Lung microvascular endothelial cell (primary cell): ENCODE results near the gene GAREM1. TPM values are rescaled to one million over a fixed set of nuclear protein-coding genes. Genes with fewer than 3 reads are reported as not detected.
"Not testable (repeated sequence)": the region's sequence is repeated elsewhere in the genome, so short reads cannot be mapped to it uniquely, and the experiment has no call there.

Experiments used
- DNase-seq, 2 donors: peaks; one replicate each; pipeline versions ENCODE4 v3.0.0 to v3.0.0-alpha.2; 2010; ENCODE audit warnings: low read depth in 2 of 2
- total RNA-seq: library from RNA; depleted of rRNA; stranded (reverse); fragments of >200 nt; gene quantifications from 2 replicates; pipeline ENCODE4 v1.2.1, GENCODE V29; 2014

The GAREM1 gene
- total RNA-seq: 0.20 and 0.22 TPM in 2 replicates

DNA sequence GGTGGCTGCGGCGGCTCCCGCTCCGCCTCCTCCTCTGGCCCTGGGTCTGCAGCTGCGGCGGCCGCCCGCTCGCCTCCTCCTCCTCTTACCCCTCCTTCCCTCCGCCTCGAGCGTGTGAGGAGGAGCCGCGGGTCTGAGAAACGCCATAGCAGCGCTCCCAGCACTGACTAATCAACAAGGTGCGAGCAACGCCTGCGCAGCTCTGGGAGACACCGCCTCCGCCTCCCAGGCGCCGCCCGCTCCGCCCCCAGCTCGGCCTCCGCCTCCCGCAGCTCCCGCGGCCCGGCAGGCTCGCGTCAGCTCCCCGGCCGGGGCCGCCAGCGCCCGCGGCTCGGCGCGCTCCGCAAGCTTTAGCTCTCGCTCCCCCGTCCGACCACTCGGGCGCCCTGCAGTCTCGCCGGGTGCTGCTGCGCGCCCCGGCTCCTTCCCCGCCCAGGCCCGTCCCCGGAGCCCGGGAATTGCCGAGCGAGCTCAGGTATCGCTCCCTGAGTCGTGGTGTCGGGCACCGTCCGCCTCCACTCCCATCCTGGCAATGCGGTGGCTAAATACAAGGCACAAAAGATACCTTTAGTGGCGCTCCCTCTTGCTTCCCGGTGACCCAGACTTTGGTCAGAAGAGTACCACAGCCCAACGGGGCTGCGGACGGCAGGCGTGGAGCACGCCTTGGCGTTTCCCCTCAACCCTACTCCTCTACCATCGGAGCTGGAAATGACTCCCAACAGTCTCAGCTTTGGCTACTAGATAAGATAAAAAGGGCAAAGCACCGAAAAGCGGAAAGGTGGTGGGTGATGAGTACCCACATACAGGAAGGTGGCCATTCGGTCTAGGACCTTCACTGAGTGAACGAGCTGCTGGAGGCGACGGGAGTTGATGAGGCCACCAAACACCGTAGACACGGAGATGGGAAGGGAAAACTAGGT lies at the start of gene GAREM1:
Gene GAREM1 (minus strand): TSS at position 169 of the 920 bp plus-strand sequence. CDS start 454 bp downstream, outside the sequence.
- peak; percentile 90 to 96 for DNase-seq

- DNase-seq: no peak
Measured at GRCh38 chr18:32511147-32511546, 40.5 kb upstream of the GAREM1 start.

DNA sequence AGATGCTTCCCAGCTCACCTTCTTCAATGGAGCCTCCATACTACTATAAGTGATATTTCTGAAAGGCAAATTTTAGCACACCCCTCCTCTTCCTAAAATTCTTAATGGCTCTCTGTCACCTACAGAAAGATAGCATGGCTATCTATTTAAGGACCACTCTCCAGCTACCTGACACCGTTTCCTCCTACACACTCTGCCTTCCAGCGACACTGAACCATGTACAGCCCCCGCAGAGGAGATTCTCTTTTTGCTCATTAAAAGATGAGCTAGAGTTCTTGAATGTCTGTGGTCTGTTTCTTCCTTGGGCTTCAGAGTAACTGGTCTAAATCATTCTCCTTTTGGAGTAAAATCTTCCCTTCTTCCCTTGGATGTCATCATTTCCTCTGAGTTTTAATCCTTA lies 38.4 kb upstream of the GAREM1 start:
- DNase-seq: no peak

DNA sequence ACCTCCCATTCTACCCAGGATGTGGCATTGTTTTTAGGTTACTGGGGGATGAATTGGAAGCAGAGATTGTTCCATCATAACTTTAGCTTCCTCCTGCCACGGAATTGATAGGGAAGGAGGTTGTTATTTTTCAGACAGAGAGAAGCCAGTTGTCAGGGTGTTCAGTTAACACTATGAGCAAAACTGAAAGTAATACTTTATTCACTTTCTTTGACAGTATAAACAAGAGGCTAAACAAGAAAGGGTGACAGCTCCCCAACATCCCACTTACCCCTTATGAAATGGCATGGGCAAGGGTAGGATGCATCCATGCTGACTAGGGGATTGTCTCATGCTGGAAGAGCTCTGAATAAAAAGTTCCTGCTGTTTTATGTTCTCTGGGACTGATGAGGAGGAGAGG lies 36.4 kb upstream of the GAREM1 start:
- no peak for DNase-seq

GRCh38 chr18:32502014-32502413 lies 31.3 kb upstream of the GAREM1 start:
- DNase-seq: no peak

DNA sequence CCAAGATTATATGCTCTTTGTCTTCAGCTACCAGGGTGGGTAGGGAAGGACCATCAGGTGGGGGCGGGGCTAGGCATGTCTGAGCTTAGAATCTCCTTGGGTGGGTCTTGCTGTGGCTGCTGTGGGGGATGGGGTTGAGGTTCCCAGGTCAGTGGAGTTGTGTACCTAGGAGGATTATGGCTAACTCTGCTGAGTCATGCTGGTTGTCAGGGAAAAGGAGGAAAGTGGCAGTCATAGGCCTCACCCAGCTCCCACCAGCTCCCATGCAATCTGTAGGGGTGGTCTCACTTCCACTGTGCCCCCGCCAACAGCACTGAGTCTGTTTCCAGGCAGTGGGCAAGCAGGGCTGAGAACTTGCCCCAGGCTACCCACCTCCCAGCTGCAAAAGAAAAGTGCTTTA lies 30.6 kb upstream of the GAREM1 start:
- not testable (repeated sequence) for DNase-seq

GRCh38 chr18:32483002-32483401 lies 12.3 kb upstream of the GAREM1 start:
- DNase-seq: no peak

GRCh38 chr18:32482117-32482516 lies 11.4 kb upstream of the GAREM1 start:
- DNase-seq: no peak

GRCh38 chr18:32480581-32480980 lies 9.9 kb upstream of the GAREM1 start:
- DNase-seq: no peak

DNA sequence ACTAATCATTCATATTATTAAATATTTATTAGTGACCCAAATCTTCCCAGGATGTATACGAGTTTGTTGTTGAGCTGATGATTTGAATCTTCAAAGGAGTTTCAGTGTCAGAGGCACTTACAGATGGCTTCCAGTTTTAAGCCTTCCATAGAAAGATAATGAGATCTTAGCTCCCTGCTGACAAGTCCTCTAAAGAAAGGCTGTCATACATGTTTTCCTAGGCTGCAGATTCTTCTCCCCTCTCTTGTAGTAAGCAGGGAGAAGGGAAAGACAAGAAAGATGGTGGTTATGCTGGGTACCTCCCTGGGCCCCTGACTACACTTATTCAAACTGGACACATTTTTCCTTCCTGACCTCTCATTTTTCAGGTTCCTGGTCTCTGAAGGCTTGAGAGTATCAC lies 8.1 kb upstream of the GAREM1 start:
- no peak for DNase-seq

GRCh38 chr18:32478317-32478716 lies 7.6 kb upstream of the GAREM1 start:
- DNase-seq: no peak

DNA sequence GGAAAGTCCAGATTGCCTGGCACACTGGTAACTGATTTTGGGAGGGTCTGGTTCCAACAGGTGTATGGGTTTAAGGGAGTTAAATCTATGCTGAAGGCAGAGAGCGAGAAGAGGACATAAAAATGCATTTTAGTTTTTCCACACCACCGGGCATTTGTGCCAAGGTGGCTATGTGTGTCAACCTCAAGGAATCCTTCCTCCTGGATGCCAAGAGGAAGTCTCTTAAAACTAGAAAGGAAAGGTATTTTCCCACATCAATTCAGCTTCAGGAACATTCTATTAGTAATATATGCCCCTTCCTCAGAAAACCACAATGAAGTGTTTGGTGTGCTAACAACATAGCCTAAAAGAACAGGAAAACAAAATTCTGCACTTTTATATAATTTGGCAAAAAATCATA lies 5.4 kb upstream of the GAREM1 start:
- no peak for DNase-seq

DNA sequence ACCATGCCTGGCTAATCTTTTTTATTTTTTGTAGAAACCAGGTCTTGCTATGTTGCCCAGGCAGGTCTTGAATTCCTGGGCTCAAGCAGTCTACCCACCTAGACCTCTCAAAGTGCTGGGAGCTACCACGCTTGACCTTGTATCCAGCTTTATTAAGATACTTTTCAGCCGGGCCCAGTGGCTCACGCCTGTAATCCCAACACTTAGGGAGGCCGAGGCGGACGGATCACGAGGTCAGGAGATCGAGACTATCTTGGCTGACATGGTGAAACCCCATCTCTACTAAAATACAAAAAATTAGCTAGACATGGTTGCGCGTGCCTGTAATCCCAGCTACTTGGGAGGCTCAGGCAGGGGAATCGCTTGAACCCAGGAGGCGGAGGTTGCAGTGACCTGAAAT lies 4.4 kb upstream of the GAREM1 start:
- not testable (repeated sequence) for DNase-seq

- no peak for DNase-seq
Measured at GRCh38 chr18:32473325-32473724, 2.6 kb upstream of the GAREM1 start.

DNA sequence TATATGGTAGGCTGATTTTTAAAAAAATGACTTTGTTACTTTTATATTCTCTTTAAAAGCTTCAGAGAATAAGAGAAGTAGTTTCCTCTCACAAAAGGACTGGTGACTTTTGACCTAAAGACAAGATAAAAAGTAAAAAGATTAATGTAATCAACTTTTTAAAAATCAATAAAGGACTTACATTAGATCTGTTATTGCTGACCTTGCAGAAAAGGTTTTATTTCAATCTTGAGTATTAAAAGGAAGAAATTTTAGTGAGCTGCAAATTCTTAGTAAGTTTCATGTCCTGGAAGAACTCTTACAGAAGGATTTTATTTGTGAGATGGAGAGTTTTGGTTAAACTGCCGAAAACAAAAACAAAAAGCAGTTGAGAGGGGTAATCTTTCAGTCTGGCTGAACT lies 2.2 kb upstream of the GAREM1 start:
- DNase-seq: no peak

DNA sequence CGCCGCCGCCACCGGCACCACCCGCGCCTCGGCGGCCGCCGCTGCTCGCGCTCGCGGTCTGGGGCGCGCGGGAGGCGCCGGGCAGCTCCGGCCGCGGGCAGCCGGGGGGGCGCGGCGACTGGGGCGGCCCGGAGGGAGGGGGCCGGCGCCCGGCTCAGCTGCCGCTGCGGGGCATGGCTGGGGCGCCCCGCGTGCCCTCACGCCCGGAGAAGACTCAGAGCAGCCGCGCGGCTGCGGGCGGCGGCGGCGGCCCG lies 295 bp downstream of the GAREM1 start:
- DNase-seq: no peak

DNA sequence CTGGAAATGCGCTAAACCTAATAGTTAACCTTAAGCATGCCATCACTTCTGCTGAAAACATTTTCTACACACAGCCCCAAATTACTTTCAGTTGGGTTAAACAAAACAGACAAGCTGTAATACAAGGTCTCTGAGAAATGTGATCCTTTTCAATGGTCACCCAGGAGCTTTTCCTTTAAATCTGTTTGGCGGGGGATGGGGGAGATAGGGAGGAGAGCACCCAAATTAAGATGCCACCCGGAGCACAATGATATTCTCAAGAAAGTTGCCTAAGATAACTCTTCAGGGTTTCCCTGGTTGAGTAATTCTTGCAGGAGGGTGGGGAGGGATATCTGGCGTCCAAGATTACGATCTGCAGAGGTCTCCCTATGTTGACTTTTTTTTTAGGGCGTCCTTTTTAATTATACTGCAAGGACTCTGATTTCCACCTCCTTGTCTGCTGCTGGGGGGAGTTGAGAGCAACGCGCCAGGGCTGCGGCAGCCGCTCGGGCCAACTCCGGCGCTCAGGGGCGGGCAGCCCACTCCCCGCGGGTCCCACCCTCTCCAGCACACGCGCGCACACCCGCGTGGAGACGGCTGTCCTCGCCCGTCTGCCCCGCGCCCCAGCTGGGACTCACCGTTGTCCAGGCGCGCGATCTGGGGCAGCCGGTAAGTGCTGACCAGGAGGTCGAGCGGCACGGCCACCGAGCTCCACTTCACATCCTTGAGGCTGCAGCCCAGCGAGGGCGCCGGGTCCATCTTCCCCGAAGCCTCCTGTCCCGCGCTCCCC lies 807 bp downstream of the GAREM1 start:
- DNase-seq: peak; percentile 35 to 44

- DNase-seq: peak; percentile 1
Measured at GRCh38 chr18:32469190-32469651, 1.5 kb downstream of the GAREM1 start.

DNA sequence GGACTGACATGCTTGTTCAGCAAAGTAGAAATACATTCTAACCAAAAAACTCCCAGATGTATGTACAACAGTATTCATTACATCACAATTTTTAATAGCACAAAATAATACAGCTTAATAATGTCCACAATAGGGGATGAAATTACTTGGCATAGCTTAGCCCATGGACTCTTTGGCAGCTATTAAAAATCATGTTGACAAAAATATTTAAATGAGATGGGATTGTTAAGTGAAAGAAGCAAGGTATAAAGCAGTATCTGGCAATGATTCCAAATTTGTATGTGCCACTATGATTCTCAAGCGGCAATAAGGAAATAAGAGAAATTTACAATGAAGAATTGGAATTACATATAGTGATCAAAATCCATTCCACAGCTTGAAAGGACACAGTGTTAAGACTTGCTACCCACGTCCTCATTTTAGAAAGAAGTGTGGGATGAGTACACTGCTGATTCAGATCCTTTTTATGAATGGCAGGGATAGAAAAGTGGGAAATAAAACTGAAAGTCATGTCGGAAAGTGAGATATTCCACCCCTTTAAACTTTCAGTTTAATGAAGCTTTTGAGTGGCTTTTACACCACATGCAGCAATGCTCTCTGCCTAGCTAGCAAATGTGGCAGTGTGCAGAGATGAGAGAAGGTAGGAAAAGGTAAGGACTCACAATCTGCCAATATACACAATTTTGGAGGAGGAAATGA lies 2.4 kb downstream of the GAREM1 start:
- no peak for DNase-seq

DNA sequence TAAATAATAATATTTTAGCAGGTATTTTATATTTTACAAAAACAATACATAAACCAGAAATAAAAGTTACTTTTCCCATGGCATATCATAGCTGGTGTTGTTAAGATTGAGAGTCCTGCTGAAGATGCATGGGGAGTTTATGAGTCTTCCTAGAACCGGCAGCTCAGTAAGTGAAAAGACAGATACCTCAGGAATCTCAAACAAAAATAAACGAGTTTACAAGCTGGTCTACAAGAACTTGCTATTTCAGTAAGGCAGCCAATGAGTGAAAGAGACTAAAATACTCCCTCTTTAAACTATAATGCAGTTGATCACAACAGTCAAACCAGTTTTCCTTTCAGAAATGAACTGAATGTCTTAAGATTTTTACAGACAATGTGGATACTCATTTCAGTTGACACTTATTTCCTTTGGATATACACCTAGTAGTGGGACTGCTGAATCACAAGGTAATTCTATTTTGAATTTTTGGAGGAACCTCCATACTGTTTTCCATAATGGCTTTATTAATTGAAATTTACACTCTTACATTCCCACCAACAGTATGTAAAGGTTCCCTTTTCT lies 8.9 kb downstream of the GAREM1 start:
- DNase-seq: no peak

- DNase-seq: no peak
Measured at GRCh38 chr18:32460171-32460731, 10.4 kb downstream of the GAREM1 start.
